SK-N-SH (cell line): ENCODE results near the gene TMEM106B. TPM values are rescaled to one million over a fixed set of nuclear protein-coding genes. Genes with fewer than 3 reads are reported as not detected.

Experiments
- CTCF ChIA-PET: fragments of 300-600, 350-600 bp; formaldehyde crosslinking; extraction: SDS; loops from one replicate; lab custom pipeline; 2021; lab: Yijun Ruan, JAX
- POLR2A ChIA-PET: fragments of 350-600 bp; sonication (Branson Sonifier 250); formaldehyde crosslinking; extraction: SDS; loops from one replicate; lab custom pipeline; 2020; ENCODE audit warnings: antibody characterized with exemption, inconsistent platforms; lab: Yijun Ruan, JAX
- DNase-seq: peaks from one replicate; pipeline ENCODE4 v3.0.0; 2012
- H2AFZ ChIP-seq: fragments of 200-600 bp; sonication (generic); 2 replicates; pipeline ENCODE4 v1.8.1; 2016; ENCODE audit warnings: antibody characterized with exemption, mild to moderate bottlenecking, low read depth
- H3F3A ChIP-seq: fragments of 200-600 bp; sonication (generic); replicated peaks from 2 replicates; pipeline ENCODE3; 2016; ENCODE audit warnings: antibody characterized with exemption, mild to moderate bottlenecking; ENCODE audit not compliant: insufficient read depth
- H3K27ac ChIP-seq, 2 experiments: fragments of 200-500 bp in 1 of 2; fragments of 200-600 bp in 1 of 2; sonication (Bioruptor generic) in 1 of 2; sonication (generic), shearing (Covaris generic) in 1 of 2; 2 replicates each; pipeline versions ENCODE4 v1.5.1 to v1.6.1; 2014 to 2016; ENCODE audit warnings: low read depth in 2 of 2, inconsistent platforms in 1 of 2, low read length in 1 of 2, mild to moderate bottlenecking in 1 of 2, mixed read lengths in 1 of 2
- H3K27me3 ChIP-seq: fragments of 200-600 bp; sonication (generic), shearing (Covaris generic); 2 replicates; pipeline ENCODE4 v1.6.1; 2016; ENCODE audit warnings: mixed run types; ENCODE audit not compliant: insufficient read depth
- H3K36me3 ChIP-seq, 2 experiments: fragments of 200-500 bp in 1 of 2; fragments of 200-600 bp in 1 of 2; sonication (Bioruptor generic) in 1 of 2; sonication (generic) in 1 of 2; replicated peaks in 1 of 2; 2 replicates each; pipeline versions ENCODE3 to v1.5.1; 2014 to 2016; ENCODE audit warnings: low read length in 1 of 2, mild to moderate bottlenecking in 1 of 2; ENCODE audit not compliant: insufficient read depth in 2 of 2, control insufficient read depth in 1 of 2
- H3K4me1 ChIP-seq, 2 experiments: fragments of 200-500 bp in 1 of 2; fragments of 200-600 bp in 1 of 2; sonication (Bioruptor generic) in 1 of 2; sonication (generic), shearing (Covaris generic) in 1 of 2; 2 replicates each; pipeline versions ENCODE4 v1.5.1 to v1.6.1; 2014 to 2016; ENCODE audit warnings: low read depth in 1 of 2, low read length in 1 of 2, mixed run types in 1 of 2; ENCODE audit not compliant: insufficient read depth in 2 of 2, control insufficient read depth in 1 of 2
- H3K4me2 ChIP-seq: fragments of 200-600 bp; sonication (generic), shearing (Covaris generic); 2 replicates; pipeline ENCODE4 v1.6.1; 2017; ENCODE audit warnings: mixed run types
- H3K4me3 ChIP-seq, 2 experiments: fragments of 200-500 bp in 1 of 2; fragments of 200-600 bp in 1 of 2; sonication (Bioruptor generic) in 1 of 2; sonication (generic), shearing (Covaris generic) in 1 of 2; 2 replicates each; pipeline versions ENCODE4 v1.5.1 to v1.8.1; 2014 to 2016; ENCODE audit warnings: low read depth in 2 of 2, inconsistent platforms in 1 of 2, low read length in 1 of 2, mild to moderate bottlenecking in 1 of 2, mixed read lengths in 1 of 2, moderate library complexity in 1 of 2
- H3K79me2 ChIP-seq: fragments of 200-600 bp; sonication (generic); 2 replicates; pipeline ENCODE4 v1.8.1; 2017; ENCODE audit warnings: mild to moderate bottlenecking; ENCODE audit not compliant: insufficient read depth
- H3K9ac ChIP-seq: fragments of 200-600 bp; sonication (generic); 2 replicates; pipeline ENCODE4 v1.6.1; 2017; ENCODE audit warnings: mixed run types
- H3K9me2 ChIP-seq: fragments of 200-600 bp; sonication (generic); 2 replicates; pipeline ENCODE4 v1.6.1; 2017; ENCODE audit warnings: mixed run types
- H3K9me3 ChIP-seq: fragments of 200-600 bp; sonication (generic); 2 replicates; pipeline ENCODE4 v1.6.1; 2017; ENCODE audit warnings: mixed run types, mild to moderate bottlenecking, moderate library complexity
- H4K20me1 ChIP-seq: fragments of 200-600 bp; sonication (generic); 2 replicates; pipeline ENCODE4 v1.6.1; 2017; ENCODE audit warnings: mild to moderate bottlenecking, mixed run types; ENCODE audit not compliant: insufficient read depth
- EP300 ChIP-seq, 2 experiments: IDR thresholded peaks; 2 replicates each; pipeline versions ENCODE4 v1.4.0 to v1.6.1; 2012; ENCODE audit warnings: borderline replicate concordance in 1 of 2, low read depth in 1 of 2, low read length in 1 of 2
- EZH2phosphoT487 ChIP-seq: fragments of 200-600 bp; sonication (generic); IDR thresholded peaks from 2 replicates; pipeline ENCODE4 v1.6.1; 2017; ENCODE audit warnings: low read depth, mixed run types, mild to moderate bottlenecking, antibody characterized with exemption, moderate library complexity, borderline replicate concordance
- FOXJ3 ChIP-seq: sonication (generic); formaldehyde crosslinking; IDR thresholded peaks from 2 replicates; pipeline ENCODE4 v1.5.1; 2020; ENCODE audit warnings: mild to moderate bottlenecking, missing genetic modification reagents
- FOXM1 ChIP-seq: IDR thresholded peaks from 2 replicates; pipeline ENCODE4 v1.4.0; 2012; ENCODE audit warnings: low read depth, mild to moderate bottlenecking
- GABPA ChIP-seq: IDR thresholded peaks from 2 replicates; pipeline ENCODE4 v1.4.0; 2012; ENCODE audit warnings: low read depth, mild to moderate bottlenecking
- MEF2A ChIP-seq: IDR thresholded peaks from 2 replicates; pipeline ENCODE4 v1.4.0; 2012; ENCODE audit warnings: low read depth, borderline replicate concordance
- MXI1 ChIP-seq: IDR thresholded peaks from 2 replicates; pipeline ENCODE4 v1.6.1; 2012; ENCODE audit warnings: mild to moderate bottlenecking, low read depth, low read length, improper control_type of control experiment
- NRF1 ChIP-seq: IDR thresholded peaks from 2 replicates; pipeline ENCODE4 v1.6.1; 2012; ENCODE audit warnings: low read depth, mild to moderate bottlenecking, low read length
- RAD21 ChIP-seq: IDR thresholded peaks from 2 replicates; pipeline ENCODE4 v1.6.1; 2012; ENCODE audit warnings: mild to moderate bottlenecking, low read length
- RCOR1 ChIP-seq: fragments of 150-350 bp; IDR thresholded peaks from 2 replicates; pipeline ENCODE4 v1.6.1; 2017; ENCODE audit warnings: antibody characterized with exemption, low read length
- RXRA ChIP-seq: IDR thresholded peaks from 2 replicates; pipeline ENCODE4 v1.4.0; 2012; ENCODE audit warnings: low read depth, mild to moderate bottlenecking, borderline replicate concordance
- SIN3A ChIP-seq: IDR thresholded peaks from 2 replicates; pipeline ENCODE4 v1.6.1; 2012; ENCODE audit warnings: low read depth, mild to moderate bottlenecking, low read length, moderate library complexity, borderline replicate concordance
- SMC3 ChIP-seq: IDR thresholded peaks from 2 replicates; pipeline ENCODE4 v1.6.1; 2012; ENCODE audit warnings: low read depth, low read length, improper control_type of control experiment
- TAF1 ChIP-seq: IDR thresholded peaks from 2 replicates; pipeline ENCODE4 v1.6.1; 2012; ENCODE audit warnings: low read depth, mild to moderate bottlenecking, low read length, moderate library complexity, borderline replicate concordance
- TCF12 ChIP-seq: IDR thresholded peaks from 2 replicates; pipeline ENCODE4 v1.4.0; 2012
- TEAD4 ChIP-seq: IDR thresholded peaks from 2 replicates; pipeline ENCODE4 v1.4.0; 2012; ENCODE audit warnings: mild to moderate bottlenecking, borderline replicate concordance; ENCODE audit not compliant: insufficient read depth
- WGBS: methylation state at CpG from one replicate; pipeline ENCODE4 v1.1.6; 2017; ENCODE audit warnings: low lambda C conversion rate; 5-methylcytosine and 5-hydroxymethylcytosine counted together
- polyA plus RNA-seq, 3 experiments: library from polyadenylated mRNA; depleted of rRNA; stranded (reverse); fragments of >200 nt; gene quantifications; 2 replicates each; pipeline ENCODE4 v1.2.3, GENCODE V29; 2012
- TF ChIP-seq, protein P1 (sequence below): fragments of 150-350 bp; IDR thresholded peaks from 2 replicates; pipeline ENCODE4 v1.6.1; 2016; ENCODE audit warnings: mild to moderate bottlenecking, low read depth, low read length
- TF ChIP-seq, protein P2 (sequence below): fragments of 200-600 bp; sonication (generic); IDR thresholded peaks from 2 replicates; pipeline ENCODE4 v1.6.1; 2017; ENCODE audit warnings: antibody characterized with exemption, mild to moderate bottlenecking, moderate library complexity
- TF ChIP-seq, protein P3 (sequence below): IDR thresholded peaks from 2 replicates; pipeline ENCODE4 v1.4.0; 2012; ENCODE audit warnings: low read depth
- TF ChIP-seq, protein P4 (sequence below): IDR thresholded peaks from 2 replicates; pipeline ENCODE4 v1.4.0; 2012; ENCODE audit warnings: low read depth, borderline replicate concordance
- TF ChIP-seq, protein P5 (sequence below): IDR thresholded peaks from 2 replicates; pipeline ENCODE4 v1.4.0; 2012; ENCODE audit warnings: low read depth, borderline replicate concordance

Gene TMEM106B
- polyA plus RNA-seq, 1 of the 3 experiments (the other 2 are of a cell fraction): 20.4 TPM

DNA sequence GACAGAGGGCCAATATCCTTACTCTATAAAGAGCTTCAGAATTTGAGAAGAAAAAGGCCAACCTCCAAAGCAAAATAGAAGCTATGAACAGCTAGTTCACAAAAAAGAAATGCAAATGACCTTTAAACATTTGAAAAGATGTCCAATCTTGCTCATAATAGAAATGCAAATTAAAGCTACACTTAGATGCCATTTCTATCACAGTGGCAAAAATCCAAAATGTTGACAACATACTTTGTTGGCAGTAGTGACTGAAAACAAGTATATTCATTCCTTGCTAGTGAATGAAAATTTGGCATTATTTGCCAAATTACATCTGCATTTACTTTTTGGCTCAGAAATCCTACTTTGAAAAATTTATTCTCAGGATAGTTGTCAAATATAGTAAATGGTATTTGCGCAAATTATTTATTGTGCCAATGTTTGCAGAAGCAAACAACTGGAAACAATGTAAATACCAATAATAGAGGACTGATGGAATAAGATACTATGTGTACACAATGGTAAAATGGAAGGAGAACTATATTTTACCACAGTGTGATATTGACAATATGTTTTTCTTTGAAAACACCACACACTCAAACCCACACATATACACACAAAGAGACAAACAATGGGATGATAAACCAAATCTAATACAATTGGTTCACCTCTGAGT lies 9.4 kb downstream of the TMEM106B start:
- TF ChIP-seq TAF1: no peak
- no peak for TF ChIP-seq FOXM1
- no peak for TF ChIP-seq FOXJ3 (CRISPR knock-in tag)
- TF ChIP-seq, protein P1, sequence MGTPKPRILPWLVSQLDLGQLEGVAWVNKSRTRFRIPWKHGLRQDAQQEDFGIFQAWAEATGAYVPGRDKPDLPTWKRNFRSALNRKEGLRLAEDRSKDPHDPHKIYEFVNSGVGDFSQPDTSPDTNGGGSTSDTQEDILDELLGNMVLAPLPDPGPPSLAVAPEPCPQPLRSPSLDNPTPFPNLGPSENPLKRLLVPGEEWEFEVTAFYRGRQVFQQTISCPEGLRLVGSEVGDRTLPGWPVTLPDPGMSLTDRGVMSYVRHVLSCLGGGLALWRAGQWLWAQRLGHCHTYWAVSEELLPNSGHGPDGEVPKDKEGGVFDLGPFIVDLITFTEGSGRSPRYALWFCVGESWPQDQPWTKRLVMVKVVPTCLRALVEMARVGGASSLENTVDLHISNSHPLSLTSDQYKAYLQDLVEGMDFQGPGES: no peak
- TF ChIP-seq RXRA: no peak
- TF ChIP-seq EP300 (IDR thresholded peaks at IDR 0.05; ENCODE audit: borderline replicate concordance in 1 of 2, low read depth in 1 of 2, low read length in 1 of 2): no peak
- no peak for TF ChIP-seq MXI1
- WGBS: 94% methylated on average over 1 of the region's 1 CpG
- Histone ChIP-seq H3K9ac (no peak overlapping the region), H3K9me2 (no peaks in the 10 kb centered on the region), H3K27me3 (no peaks in the 10 kb centered on the region), H3K4me3 (no peak overlapping the region), H3K4me2 (no peak overlapping the region), H3F3A (no peaks in the 10 kb centered on the region), H3K9me3 (no peaks in the 10 kb centered on the region), H4K20me1 (no peaks in the 10 kb centered on the region), H3K27ac (no peak overlapping the region), H3K79me2 (no peaks in the 10 kb centered on the region; the same call in 1 of the 2 replicates), H3K36me3 (peaks cover 65 to 74% of the 10 kb centered on the region in 2 experiments), H2AFZ (no peak overlapping the region), H3K4me1 (peaks cover 0 to 3% of the 10 kb centered on the region in 2 experiments; a peak in 1 of 4 replicates)
- no peak for DNase-seq
- ChIA-PET POLR2A (no interaction called here), CTCF (interaction anchor here (0.8 to 1.1 kb wide), 2 partner anchors 9 to 15 kb away, joined by 3 read pairs; partner anchors contain the start of gene TMEM106B)

DNA sequence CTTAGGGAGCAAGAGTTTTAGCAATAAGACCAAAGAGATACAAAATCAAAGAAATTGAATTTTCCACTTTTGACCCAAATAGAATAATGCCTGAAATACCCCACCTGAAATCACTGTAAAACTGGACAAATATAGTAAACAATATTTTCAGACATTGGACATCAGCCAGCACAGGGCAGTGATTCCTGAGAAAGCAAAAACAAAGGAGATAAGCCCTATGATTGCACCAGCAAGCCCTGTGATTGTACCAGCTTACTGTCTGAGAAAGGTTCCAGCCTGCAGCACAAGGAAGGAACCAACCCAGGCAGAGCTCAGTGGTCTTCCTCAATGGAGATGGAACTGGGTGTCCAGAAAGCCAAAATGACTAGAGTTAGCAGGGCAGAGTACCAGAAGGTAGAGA lies 10.3 kb downstream of the TMEM106B start:
- Histone ChIP-seq H3K9me2 (no peaks in the 10 kb centered on the region), H3K27ac (peak overlapping the region in 1 of 2 experiments; percentile 14; a peak in 1 of 4 replicates), H3K4me2 (no peak overlapping the region), H3K79me2 (no peaks in the 10 kb centered on the region; the same call in 1 of the 2 replicates), H2AFZ (no peak overlapping the region), H3K9me3 (no peaks in the 10 kb centered on the region), H3K4me3 (no peak overlapping the region), H4K20me1 (no peaks in the 10 kb centered on the region), H3F3A (no peaks in the 10 kb centered on the region), H3K36me3 (peaks cover 59 to 71% of the 10 kb centered on the region in 2 experiments), H3K9ac (no peak overlapping the region), H3K27me3 (no peaks in the 10 kb centered on the region), H3K4me1 (peaks cover 0 to 3% of the 10 kb centered on the region in 2 experiments; a peak in 1 of 4 replicates)
- ChIA-PET CTCF (no interaction called here), POLR2A (interaction anchor here (1.1 kb wide), 1 partner anchor 11 kb away, joined by 4 read pairs; the partner anchor contains the start of gene TMEM106B)
- no peak for DNase-seq
- no peak for TF ChIP-seq SMC3
- TF ChIP-seq RXRA: no peak
- no peak for TF ChIP-seq NRF1
- no peak for TF ChIP-seq TCF12
- TF ChIP-seq TAF1: no peak
- TF ChIP-seq EP300 (IDR thresholded peaks at IDR 0.05; ENCODE audit: borderline replicate concordance in 1 of 2, low read depth in 1 of 2, low read length in 1 of 2): no peak
- no peak for TF ChIP-seq GABPA
- no peak for TF ChIP-seq RCOR1
- no peak for TF ChIP-seq MEF2A
- TF ChIP-seq, protein P2, sequence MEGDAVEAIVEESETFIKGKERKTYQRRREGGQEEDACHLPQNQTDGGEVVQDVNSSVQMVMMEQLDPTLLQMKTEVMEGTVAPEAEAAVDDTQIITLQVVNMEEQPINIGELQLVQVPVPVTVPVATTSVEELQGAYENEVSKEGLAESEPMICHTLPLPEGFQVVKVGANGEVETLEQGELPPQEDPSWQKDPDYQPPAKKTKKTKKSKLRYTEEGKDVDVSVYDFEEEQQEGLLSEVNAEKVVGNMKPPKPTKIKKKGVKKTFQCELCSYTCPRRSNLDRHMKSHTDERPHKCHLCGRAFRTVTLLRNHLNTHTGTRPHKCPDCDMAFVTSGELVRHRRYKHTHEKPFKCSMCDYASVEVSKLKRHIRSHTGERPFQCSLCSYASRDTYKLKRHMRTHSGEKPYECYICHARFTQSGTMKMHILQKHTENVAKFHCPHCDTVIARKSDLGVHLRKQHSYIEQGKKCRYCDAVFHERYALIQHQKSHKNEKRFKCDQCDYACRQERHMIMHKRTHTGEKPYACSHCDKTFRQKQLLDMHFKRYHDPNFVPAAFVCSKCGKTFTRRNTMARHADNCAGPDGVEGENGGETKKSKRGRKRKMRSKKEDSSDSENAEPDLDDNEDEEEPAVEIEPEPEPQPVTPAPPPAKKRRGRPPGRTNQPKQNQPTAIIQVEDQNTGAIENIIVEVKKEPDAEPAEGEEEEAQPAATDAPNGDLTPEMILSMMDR: no peak
- no peak for TF ChIP-seq FOXM1
- TF ChIP-seq SIN3A: no peak
- TF ChIP-seq, protein P3, sequence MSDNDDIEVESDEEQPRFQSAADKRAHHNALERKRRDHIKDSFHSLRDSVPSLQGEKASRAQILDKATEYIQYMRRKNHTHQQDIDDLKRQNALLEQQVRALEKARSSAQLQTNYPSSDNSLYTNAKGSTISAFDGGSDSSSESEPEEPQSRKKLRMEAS: no peak
- TF ChIP-seq, protein P4, sequence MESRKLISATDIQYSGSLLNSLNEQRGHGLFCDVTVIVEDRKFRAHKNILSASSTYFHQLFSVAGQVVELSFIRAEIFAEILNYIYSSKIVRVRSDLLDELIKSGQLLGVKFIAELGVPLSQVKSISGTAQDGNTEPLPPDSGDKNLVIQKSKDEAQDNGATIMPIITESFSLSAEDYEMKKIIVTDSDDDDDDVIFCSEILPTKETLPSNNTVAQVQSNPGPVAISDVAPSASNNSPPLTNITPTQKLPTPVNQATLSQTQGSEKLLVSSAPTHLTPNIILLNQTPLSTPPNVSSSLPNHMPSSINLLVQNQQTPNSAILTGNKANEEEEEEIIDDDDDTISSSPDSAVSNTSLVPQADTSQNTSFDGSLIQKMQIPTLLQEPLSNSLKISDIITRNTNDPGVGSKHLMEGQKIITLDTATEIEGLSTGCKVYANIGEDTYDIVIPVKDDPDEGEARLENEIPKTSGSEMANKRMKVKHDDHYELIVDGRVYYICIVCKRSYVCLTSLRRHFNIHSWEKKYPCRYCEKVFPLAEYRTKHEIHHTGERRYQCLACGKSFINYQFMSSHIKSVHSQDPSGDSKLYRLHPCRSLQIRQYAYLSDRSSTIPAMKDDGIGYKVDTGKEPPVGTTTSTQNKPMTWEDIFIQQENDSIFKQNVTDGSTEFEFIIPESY: no peak
- TF ChIP-seq RAD21: no peak
- TF ChIP-seq TEAD4: no peak
- TF ChIP-seq, protein P5, sequence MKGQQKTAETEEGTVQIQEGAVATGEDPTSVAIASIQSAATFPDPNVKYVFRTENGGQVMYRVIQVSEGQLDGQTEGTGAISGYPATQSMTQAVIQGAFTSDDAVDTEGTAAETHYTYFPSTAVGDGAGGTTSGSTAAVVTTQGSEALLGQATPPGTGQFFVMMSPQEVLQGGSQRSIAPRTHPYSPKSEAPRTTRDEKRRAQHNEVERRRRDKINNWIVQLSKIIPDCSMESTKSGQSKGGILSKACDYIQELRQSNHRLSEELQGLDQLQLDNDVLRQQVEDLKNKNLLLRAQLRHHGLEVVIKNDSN: no peak
- no peak for TF ChIP-seq EZH2phosphoT487
